SH-SY5Y (cell line): ENCODE results near the gene PKP3.

Experiments
- GATA2 ChIP-seq: IDR thresholded peaks from 2 replicates; pipeline ENCODE4 v1.6.1; 2011; ENCODE audit warnings: mild to moderate bottlenecking, low read depth, low read length
- GATA3 ChIP-seq: IDR thresholded peaks from 2 replicates; pipeline ENCODE4 v1.6.1; 2011; ENCODE audit warnings: low read depth, mild to moderate bottlenecking, low read length, moderate library complexity

PKP3 gene

GRCh38 chr11:408154-409007 lies 14.4 kb downstream of the PKP3 start:
- no peak for TF ChIP-seq GATA3
- no peak for TF ChIP-seq GATA2

- TF ChIP-seq GATA2 (no peak), GATA3 (no peak)
These were observed 15.1 kb downstream of the PKP3 start for GRCh38 chr11:409008-409599.

GRCh38 chr11:409600-410483 lies 15.8 kb downstream of the PKP3 start:
- TF ChIP-seq GATA3 (no peak), GATA2 (no peak)

GRCh38 chr11:412641-413119 lies 18.7 kb downstream of the PKP3 start:
- TF ChIP-seq GATA3 (no peak), GATA2 (no peak)

GRCh38 chr11:413120-414081 lies 19.4 kb downstream of the PKP3 start:
- TF ChIP-seq GATA2 (no peak), GATA3 (no peak)

GRCh38 chr11:414318-414857 lies 20.4 kb downstream of the PKP3 start:
- TF ChIP-seq GATA2: no peak
- TF ChIP-seq GATA3: no peak

- TF ChIP-seq GATA3 (no peak), GATA2 (no peak)
These were observed 21.6 kb downstream of the PKP3 start for GRCh38 chr11:415640-416041.

- TF ChIP-seq GATA2 (no peak), GATA3 (no peak)
These were observed 22.2 kb downstream of the PKP3 start for GRCh38 chr11:416051-416756.

GRCh38 chr11:416757-417621 lies 23.0 kb downstream of the PKP3 start:
- no peak for TF ChIP-seq GATA3
- TF ChIP-seq GATA2: no peak

- no peak for TF ChIP-seq GATA2
- no peak for TF ChIP-seq GATA3
These were observed 23.8 kb downstream of the PKP3 start for GRCh38 chr11:417652-418342.
